GDM1 (cell line): Measurements from ENCODE around the gene GRB7.
"Not testable (repeated sequence)": the region's sequence is repeated elsewhere in the genome, so short reads cannot be mapped to it uniquely, and the experiment has no call there.

ENCODE experiments used
- DNase-seq: peaks from one replicate; lab custom pipeline; 2025; lab: John Stamatoyannopoulos, UW

Gene GRB7

GRCh38 chr17:39709998-39710964 is 27.5 kb upstream of the GRB7 start:
- no peak for DNase-seq

GRCh38 chr17:39711071-39711470 is 26.7 kb upstream of the GRB7 start:
- DNase-seq: not testable (repeated sequence)

- DNase-seq: no peak
These were observed 25.9 kb upstream of the GRB7 start for GRCh38 chr17:39711851-39712250.

GRCh38 chr17:39714234-39714633 is 23.5 kb upstream of the GRB7 start:
- DNase-seq: no peak

DNA sequence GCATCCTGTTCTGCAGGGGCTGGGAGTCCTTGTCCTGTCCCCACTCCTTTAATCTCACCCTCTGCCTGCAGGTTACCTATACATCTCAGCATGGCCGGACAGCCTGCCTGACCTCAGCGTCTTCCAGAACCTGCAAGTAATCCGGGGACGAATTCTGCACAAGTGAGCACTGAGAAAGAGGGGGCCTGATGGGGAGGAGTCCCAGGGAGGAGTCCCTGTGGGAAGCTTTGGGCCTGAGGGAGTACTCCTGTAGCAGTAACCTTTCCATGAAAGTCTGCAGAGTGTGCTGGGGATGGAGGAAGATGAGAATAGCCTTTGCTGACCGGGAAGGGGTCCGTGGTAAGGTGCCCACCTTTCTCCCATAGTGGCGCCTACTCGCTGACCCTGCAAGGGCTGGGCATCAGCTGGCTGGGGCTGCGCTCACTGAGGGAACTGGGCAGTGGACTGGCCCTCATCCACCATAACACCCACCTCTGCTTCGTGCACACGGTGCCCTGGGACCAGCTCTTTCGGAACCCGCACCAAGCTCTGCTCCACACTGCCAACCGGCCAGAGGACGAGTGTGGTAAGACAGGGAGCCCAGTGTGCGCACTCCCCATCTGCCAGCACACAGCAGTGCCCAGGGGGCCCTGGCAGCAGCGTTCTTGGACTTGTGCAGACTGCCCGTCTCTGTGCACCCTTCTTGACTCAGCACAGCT is 22.2 kb upstream of the GRB7 start:
- no peak for DNase-seq

DNA sequence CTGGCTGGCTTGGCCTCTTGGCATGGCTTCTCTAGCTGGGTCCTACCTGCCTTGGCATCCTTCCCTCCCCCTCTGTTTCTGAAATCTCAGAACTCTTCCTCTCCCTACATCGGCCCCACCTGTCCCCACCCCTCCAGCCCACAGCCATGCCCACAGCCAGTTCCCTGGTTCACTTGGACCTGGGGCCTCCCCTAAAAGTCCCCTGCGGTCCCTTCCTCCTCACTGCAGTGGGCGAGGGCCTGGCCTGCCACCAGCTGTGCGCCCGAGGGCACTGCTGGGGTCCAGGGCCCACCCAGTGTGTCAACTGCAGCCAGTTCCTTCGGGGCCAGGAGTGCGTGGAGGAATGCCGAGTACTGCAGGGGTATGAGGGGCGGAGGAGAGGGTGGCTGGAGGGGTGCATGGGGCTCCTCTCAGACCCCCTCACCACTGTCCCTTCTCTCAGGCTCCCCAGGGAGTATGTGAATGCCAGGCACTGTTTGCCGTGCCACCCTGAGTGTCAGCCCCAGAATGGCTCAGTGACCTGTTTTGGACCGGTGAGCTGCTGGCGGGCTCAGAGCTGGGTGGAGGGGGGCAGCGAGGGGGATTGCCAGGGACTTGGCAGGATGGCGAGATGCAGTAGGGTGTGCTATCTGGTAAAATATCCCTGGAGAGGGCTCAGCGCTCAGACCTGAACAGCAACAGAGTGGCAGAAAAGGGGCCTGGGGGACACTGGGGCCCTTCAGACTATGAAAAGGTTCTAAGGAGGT is 21.5 kb upstream of the GRB7 start:
- no peak for DNase-seq

GRCh38 chr17:39716879-39717536 is 20.7 kb upstream of the GRB7 start:
- no peak for DNase-seq

DNA sequence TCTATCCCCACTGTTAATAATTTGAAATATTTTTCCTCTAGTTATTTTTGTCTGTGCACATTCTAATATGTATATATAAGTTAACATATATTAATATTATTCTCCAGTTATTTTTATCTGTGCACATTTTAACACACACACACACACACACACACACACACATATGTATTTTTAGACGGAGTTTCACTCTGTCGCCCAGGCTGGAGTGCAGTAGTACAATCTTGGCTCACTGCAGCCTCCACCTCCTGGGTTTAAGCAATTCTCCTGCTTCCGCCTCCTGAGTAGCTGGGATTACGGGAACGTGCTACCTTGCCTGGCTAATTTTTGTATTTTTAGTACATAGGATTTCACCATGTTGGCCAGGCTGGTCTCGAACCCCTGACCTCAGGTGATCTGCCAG is 20.1 kb upstream of the GRB7 start:
- no peak for DNase-seq

GRCh38 chr17:39719563-39720355 is 18.0 kb upstream of the GRB7 start:
- DNase-seq: no peak

- DNase-seq: no peak
These were observed 15.6 kb upstream of the GRB7 start for GRCh38 chr17:39722104-39722503.

DNA sequence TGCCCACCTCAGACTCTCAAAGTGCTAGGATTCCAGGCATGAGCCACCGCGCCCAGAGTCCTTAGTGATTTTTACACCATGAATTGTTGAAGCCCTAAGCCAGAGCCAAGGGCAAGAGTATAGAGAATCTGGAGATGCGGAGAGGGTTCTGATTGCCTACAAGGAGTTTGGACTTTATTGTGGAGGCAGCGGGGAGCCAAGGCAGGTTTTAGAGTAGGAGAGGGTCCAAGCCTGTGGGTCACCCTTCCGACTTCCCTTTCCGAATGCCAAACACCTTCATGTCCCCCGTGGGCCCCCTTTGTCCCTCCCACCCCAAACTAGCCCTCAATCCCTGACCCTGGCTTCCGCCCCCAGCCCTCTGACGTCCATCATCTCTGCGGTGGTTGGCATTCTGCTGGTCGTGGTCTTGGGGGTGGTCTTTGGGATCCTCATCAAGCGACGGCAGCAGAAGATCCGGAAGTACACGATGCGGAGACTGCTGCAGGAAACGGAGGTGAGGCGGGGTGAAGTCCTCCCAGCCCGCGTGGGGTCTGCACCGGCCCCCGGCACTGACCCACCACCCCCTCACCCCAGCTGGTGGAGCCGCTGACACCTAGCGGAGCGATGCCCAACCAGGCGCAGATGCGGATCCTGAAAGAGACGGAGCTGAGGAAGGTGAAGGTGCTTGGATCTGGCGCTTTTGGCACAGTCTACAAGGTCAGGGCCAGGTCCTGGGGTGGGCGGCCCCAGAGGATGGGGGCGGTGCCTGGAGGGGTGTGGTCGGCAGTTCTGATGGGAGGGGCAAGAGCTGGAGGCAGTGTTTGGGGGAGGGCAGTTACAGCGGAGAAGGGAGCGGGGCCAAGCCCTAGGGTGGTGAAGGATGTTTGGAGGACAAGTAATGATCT is 14.5 kb upstream of the GRB7 start:
- DNase-seq: no peak

DNA sequence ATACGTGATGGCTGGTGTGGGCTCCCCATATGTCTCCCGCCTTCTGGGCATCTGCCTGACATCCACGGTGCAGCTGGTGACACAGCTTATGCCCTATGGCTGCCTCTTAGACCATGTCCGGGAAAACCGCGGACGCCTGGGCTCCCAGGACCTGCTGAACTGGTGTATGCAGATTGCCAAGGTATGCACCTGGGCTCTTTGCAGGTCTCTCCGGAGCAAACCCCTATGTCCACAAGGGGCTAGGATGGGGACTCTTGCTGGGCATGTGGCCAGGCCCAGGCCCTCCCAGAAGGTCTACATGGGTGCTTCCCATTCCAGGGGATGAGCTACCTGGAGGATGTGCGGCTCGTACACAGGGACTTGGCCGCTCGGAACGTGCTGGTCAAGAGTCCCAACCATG is 13.0 kb upstream of the GRB7 start:
- no peak for DNase-seq

DNA sequence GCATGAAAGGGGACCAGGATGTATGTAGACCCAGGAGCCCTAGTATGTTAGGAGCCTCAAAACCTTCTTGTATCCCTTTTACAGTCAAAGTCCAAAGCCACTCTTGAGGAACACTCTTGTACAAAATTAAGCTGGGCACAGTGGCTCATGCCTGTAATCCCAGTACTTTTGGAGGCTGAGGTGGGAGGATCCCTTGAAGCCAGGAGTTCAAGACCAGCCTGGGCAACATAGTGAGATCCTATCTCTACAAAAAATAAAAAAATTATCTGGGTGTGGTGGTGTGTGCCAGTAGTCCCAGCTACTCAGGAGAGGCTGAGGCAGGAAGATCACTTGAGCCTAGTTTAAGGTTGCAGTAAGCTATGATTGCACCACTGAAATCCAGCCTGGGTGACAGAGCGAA is 11.8 kb upstream of the GRB7 start:
- not testable (repeated sequence) for DNase-seq

- DNase-seq: no peak
These were observed 11.1 kb upstream of the GRB7 start for GRCh38 chr17:39726617-39727016.

- DNase-seq: no peak
These were observed 10.2 kb upstream of the GRB7 start for GRCh38 chr17:39727556-39727955.

- no peak for DNase-seq
These were observed 8.4 kb upstream of the GRB7 start for GRCh38 chr17:39729280-39729851.

- DNase-seq: peak; percentile 71
These were observed 7.4 kb upstream of the GRB7 start, which contains the start of gene MIEN1 for GRCh38 chr17:39730095-39730921. MIEN1 (minus strand) TSS chr17:39730532; CDS start chr17:39730495, 37 bp downstream.

DNA sequence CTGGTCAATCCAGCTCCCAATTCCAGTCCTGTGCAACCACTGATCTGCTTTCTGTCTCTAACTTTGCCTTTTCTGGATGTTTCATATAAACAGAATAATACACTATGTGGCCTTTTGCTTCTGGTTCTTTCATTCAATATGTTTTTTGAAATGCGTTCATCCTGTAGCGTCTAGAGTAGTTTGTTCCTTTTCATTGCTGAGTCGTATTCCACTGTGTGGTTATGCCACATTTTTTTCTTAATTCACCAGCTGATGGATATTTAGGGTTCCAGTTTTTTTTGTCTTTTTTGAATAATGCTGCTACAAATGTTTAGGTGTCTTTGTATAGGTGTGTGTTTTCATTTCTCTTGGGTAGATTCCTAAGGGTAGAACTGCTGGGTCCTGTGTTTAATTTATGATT is 5.2 kb upstream of the GRB7 start:
- no peak for DNase-seq

DNA sequence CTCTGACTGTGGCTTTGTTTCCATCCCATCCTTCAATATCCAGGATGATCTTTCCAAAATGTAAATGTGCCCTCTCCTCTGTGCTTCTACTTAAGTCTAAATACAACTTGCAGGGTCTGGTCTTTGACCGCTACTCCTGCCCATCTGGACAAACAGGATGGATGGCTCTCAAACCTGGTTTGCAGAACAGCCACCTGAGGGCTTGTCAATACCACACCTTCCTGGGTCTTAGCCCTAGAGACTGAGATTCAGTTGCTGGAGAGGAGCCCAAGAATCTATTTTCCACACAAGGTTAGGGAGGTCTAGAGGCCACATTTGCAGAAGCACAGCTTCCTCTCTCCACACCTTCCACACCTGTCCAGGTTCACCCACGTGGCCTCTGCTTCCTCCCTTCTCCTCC is 1.9 kb upstream of the GRB7 start:
- no peak for DNase-seq
